Activated CD4-positive, alpha-beta T cell treated with anti-CD3 and anti-CD28 coated beads for 4 hours (primary cell): ENCODE results near the gene NT5C2.

ENCODE experiments used
- DNase-seq, 2 donors: peaks; one replicate each; pipeline ENCODE4 v3.0.0-alpha.2; 2020

NT5C2 gene

GRCh38 chr10:103120977-103121735 lies 71.9 kb downstream of the NT5C2 start:
- DNase-seq, result no peak

- no peak for DNase-seq
Measured at GRCh38 chr10:103120546-103120945, 72.5 kb downstream of the NT5C2 start.

- no peak for DNase-seq
Measured at GRCh38 chr10:103117247-103117646, 75.8 kb downstream of the NT5C2 start.

- no peak for DNase-seq
Measured at GRCh38 chr10:103114876-103115275, 78.2 kb downstream of the NT5C2 start.

- no peak for DNase-seq
Measured at GRCh38 chr10:103111918-103112877, 80.9 kb downstream of the NT5C2 start.

GRCh38 chr10:103111031-103111917 lies 81.8 kb downstream of the NT5C2 start:
- DNase-seq, result no peak

GRCh38 chr10:103110407-103110806 lies 82.7 kb downstream of the NT5C2 start:
- DNase-seq, result no peak

- no peak for DNase-seq
Measured at GRCh38 chr10:103109821-103110220, 83.3 kb downstream of the NT5C2 start.

GRCh38 chr10:103106539-103106938 lies 86.5 kb downstream of the NT5C2 start:
- no peak for DNase-seq

- no peak for DNase-seq
Measured at GRCh38 chr10:103105462-103105861, 87.6 kb downstream of the NT5C2 start.

GRCh38 chr10:103104721-103105120 lies 88.4 kb downstream of the NT5C2 start:
- DNase-seq, result no peak

- no peak for DNase-seq
Measured at GRCh38 chr10:103103989-103104388, 89.1 kb downstream of the NT5C2 start.

- no peak for DNase-seq
Measured at GRCh38 chr10:103102195-103102594, 90.9 kb downstream of the NT5C2 start.

- no peak for DNase-seq
Measured at GRCh38 chr10:103100620-103101019, 92.5 kb downstream of the NT5C2 start.

GRCh38 chr10:103098240-103098639 lies 94.8 kb downstream of the NT5C2 start:
- no peak for DNase-seq

- DNase-seq, result no peak
Measured at GRCh38 chr10:103096130-103096529, 96.9 kb downstream of the NT5C2 start.

- DNase-seq, result no peak
Measured at GRCh38 chr10:103095005-103095404, 98.1 kb downstream of the NT5C2 start.

GRCh38 chr10:103090911-103091310 lies 102.2 kb downstream of the NT5C2 start:
- DNase-seq, result no peak

- no peak for DNase-seq
Measured at GRCh38 chr10:103089493-103089892, 103.6 kb downstream of the NT5C2 start.

GRCh38 chr10:103086799-103087198 lies 106.3 kb downstream of the NT5C2 start:
- no peak for DNase-seq

GRCh38 chr10:103086261-103086660 lies 106.8 kb downstream of the NT5C2 start:
- DNase-seq, result no peak

- no peak for DNase-seq
Measured at GRCh38 chr10:103083977-103084320, 109.1 kb downstream of the NT5C2 start.
